ENCODE results near the gene CA5A.
"Not testable (repeated sequence)": the region's sequence is repeated elsewhere in the genome, so short reads cannot be mapped to it uniquely, and the experiment has no call there.

DNA sequence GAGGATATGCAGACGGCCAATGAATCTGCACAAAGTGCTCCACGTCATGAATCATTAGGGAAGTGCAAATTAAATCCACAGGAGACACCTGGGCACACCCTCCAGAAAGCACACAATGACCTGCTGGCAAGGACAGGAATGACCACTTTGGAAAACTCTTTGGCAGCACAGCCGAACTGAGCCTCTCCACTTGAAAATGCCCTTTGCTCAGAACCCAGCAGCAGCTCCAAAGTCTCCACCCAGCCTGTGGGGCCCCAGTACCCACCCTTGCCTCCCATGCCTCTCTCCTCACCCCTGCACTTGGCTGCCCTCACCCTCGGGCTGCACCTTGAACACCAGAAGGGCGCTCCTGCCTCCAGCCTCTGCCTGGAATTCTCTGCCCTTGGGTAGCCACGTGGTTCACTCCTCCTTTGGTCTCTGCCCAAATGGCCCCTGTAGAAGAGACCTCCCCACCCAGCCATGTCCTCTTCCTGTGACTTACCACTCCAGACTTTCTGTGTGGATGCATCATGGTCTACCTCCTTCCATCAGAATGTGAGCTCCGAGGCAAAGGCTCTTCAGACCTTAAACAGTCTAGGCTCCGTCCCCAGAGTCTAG lies 50.9 kb downstream of the CA5A start:
- TF ChIP-seq, protein P1, sequence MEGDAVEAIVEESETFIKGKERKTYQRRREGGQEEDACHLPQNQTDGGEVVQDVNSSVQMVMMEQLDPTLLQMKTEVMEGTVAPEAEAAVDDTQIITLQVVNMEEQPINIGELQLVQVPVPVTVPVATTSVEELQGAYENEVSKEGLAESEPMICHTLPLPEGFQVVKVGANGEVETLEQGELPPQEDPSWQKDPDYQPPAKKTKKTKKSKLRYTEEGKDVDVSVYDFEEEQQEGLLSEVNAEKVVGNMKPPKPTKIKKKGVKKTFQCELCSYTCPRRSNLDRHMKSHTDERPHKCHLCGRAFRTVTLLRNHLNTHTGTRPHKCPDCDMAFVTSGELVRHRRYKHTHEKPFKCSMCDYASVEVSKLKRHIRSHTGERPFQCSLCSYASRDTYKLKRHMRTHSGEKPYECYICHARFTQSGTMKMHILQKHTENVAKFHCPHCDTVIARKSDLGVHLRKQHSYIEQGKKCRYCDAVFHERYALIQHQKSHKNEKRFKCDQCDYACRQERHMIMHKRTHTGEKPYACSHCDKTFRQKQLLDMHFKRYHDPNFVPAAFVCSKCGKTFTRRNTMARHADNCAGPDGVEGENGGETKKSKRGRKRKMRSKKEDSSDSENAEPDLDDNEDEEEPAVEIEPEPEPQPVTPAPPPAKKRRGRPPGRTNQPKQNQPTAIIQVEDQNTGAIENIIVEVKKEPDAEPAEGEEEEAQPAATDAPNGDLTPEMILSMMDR (IDR thresholded peaks at IDR 0.05): not testable (repeated sequence)
- TF ChIP-seq POLR2A (IDR thresholded peaks at IDR 0.05): not testable (repeated sequence)

All from heart left ventricle (tissue), 13 donors.